PFSK-1 (cell line): ENCODE measurements around the gene MYO16.

Experiments
- POLR2AphosphoS5 ChIP-seq: IDR thresholded peaks from 2 replicates; pipeline ENCODE4 v1.6.1; 2012; ENCODE audit warnings: low read depth, mild to moderate bottlenecking, control low read depth, low read length, moderate library complexity
- SIN3A ChIP-seq: IDR thresholded peaks from 2 replicates; pipeline ENCODE4 v1.6.1; 2012; ENCODE audit warnings: mild to moderate bottlenecking, low read length, moderate library complexity, borderline replicate concordance; ENCODE audit not compliant: insufficient read depth
- TAF1 ChIP-seq: IDR thresholded peaks from 2 replicates; pipeline ENCODE4 v1.6.1; 2012; ENCODE audit warnings: low read length, control low read depth, borderline replicate concordance; ENCODE audit not compliant: insufficient read depth

DNA sequence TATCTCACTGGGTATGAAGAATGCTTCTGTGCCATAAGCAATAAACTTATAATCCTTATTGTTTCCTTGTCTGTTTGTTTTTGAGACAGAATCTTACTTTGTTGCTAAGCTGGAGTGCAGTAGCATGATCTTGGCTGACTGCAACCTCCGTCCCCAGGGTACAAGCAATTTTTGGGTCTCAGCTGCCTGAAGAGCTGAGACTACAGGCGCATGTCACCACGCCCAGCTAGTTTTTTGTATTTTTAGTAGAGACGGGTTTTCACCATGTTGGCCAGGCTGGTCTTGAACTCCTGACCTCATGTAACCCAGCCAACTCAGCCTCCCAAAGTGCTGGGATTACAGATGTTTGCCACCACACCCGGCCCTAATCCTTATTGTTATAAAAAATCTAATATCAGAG, 112.5 kb downstream of the MYO16 start:
- no peak for TF ChIP-seq POLR2AphosphoS5
- TF ChIP-seq SIN3A, result no peak
- no peak for TF ChIP-seq TAF1
